Thyroid gland (tissue), 4 donors: ENCODE results near the gene AIF1L. TPM values are rescaled to one million over a fixed set of nuclear protein-coding genes. Genes with fewer than 3 reads are reported as not detected.

ENCODE experiments used
- DNase-seq, 2 donors: peaks; one replicate each; pipeline ENCODE4 v3.0.0-alpha.2; 2019
- H3K27ac ChIP-seq, 3 donors: fragments of 200-600 bp; sonication (generic); 1 replicate in 2 of 3; 2 replicates in 1 of 3; pipeline ENCODE4 v1.5.1; 2016 to 2019; ENCODE audit warnings: mild to moderate bottlenecking in 1 of 3, moderate library complexity in 1 of 3
- H3K27me3 ChIP-seq: fragments of 200-600 bp; sonication (generic); one replicate; pipeline ENCODE4 v1.5.1; 2019
- H3K36me3 ChIP-seq, 2 donors: fragments of 200-600 bp; sonication (generic); one replicate each; pipeline ENCODE4 v1.5.1; 2016 to 2019
- H3K4me1 ChIP-seq, 2 donors: fragments of 200-600 bp; sonication (generic); one replicate each; pipeline ENCODE4 v1.5.1; 2017 to 2019
- H3K4me3 ChIP-seq, 3 donors: fragments of 200-600 bp; sonication (generic); replicated peaks in 1 of 3; 1 replicate in 2 of 3; 2 replicates in 1 of 3; pipeline ENCODE4 v1.5.1; 2016; ENCODE audit warnings: mild to moderate bottlenecking in 1 of 3
- H3K9me3 ChIP-seq: fragments of 200-600 bp; sonication (generic); one replicate; pipeline ENCODE4 v1.5.1; 2017
- CTCF ChIP-seq, 6 experiments: fragments of 200-600 bp in 3 of 6; fragments of 450-650 bp in 3 of 6; sonication (generic) in 3 of 6; IDR thresholded peaks; one replicate each; pipeline ENCODE4 v1.5.1; 2016 to 2019; ENCODE audit warnings: antibody characterized with exemption in 6 of 6, mild to moderate bottlenecking in 2 of 6, inconsistent platforms in 1 of 6, moderate library complexity in 1 of 6
- POLR2A ChIP-seq, 2 donors: fragments of 450-650 bp; IDR thresholded peaks; one replicate each; pipeline ENCODE4 v1.6.1; 2017; ENCODE audit warnings: antibody characterized with exemption in 2 of 2, mild to moderate bottlenecking in 2 of 2, moderate library complexity in 1 of 2
- WGBS, 2 donors: methylation state at CpG; one replicate each; pipeline ENCODE4 v1.1.5; 2017; 5-methylcytosine and 5-hydroxymethylcytosine counted together
- intact Hi-C: fragments of 100-400 bp; cut with DNase I; formaldehyde crosslinking; loops from one replicate; pipeline ENCODE4 v1.15.1; 2023
- total RNA-seq, 4 donors: library from RNA; depleted of rRNA; stranded (reverse); fragments of >200 nt; gene quantifications; one replicate each; pipeline ENCODE4 v1.2.3, GENCODE V29; 2016

AIF1L gene
- total RNA-seq, 4 donors from 2014 or later: 43.0 to 114 (median 87.9) TPM

GRCh38 chr9:131120620-131121228, 24.4 kb downstream of the AIF1L start:
- H3K27me3 ChIP-seq: no peaks in the 10 kb centered on the region
- TF ChIP-seq CTCF (IDR thresholded peaks at IDR 0.05): no peak
- TF ChIP-seq POLR2A (IDR thresholded peaks at IDR 0.05): no peak
- H3K4me3 ChIP-seq: no peak overlapping the region
- H3K4me1 ChIP-seq: peaks cover 0 to 5% of the 10 kb centered on the region in 2 donors
- no peak for DNase-seq
- H3K36me3 ChIP-seq: peaks cover 13 to 17% of the 10 kb centered on the region in 2 donors
- no peaks in the 10 kb centered on the region for H3K9me3 ChIP-seq
- intact Hi-C loops: no loop called here
- no peak overlapping the region for H3K27ac ChIP-seq
- 89 to 97% methylated on average over 4 to 7 of the region's 7 CpGs for WGBS, 2 donors

- no peak overlapping the region for H3K27ac ChIP-seq
- H3K27me3 ChIP-seq: no peaks in the 10 kb centered on the region
- H3K9me3 ChIP-seq: no peaks in the 10 kb centered on the region
- peaks cover 13 to 17% of the 10 kb centered on the region in 2 donors for H3K36me3 ChIP-seq
- WGBS, 2 donors: 91 to 96% methylated on average over 2 of the region's 2 CpGs
- intact Hi-C loops: no loop called here
- H3K4me1 ChIP-seq: peaks cover 0 to 8% of the 10 kb centered on the region in 2 donors
- TF ChIP-seq CTCF (IDR thresholded peaks at IDR 0.05): no peak
- H3K4me3 ChIP-seq: no peak overlapping the region
- DNase-seq: no peak
Measured at GRCh38 chr9:131121346-131121745, 25.0 kb downstream of the AIF1L start.

GRCh38 chr9:131122158-131122557, 25.8 kb downstream of the AIF1L start:
- no peaks in the 10 kb centered on the region for H3K27me3 ChIP-seq
- peaks cover 13 to 17% of the 10 kb centered on the region in 2 donors for H3K36me3 ChIP-seq
- TF ChIP-seq CTCF (IDR thresholded peaks at IDR 0.05) (no peak), POLR2A (IDR thresholded peaks at IDR 0.05) (no peak)
- DNase-seq: peak in 1 of 2 donors; percentile 22
- intact Hi-C loops: no loop called here
- H3K27ac ChIP-seq: peak overlapping the region in 1 of 3 donors; percentile 18
- WGBS, 2 donors: 67 to 80% methylated on average over 2 of the region's 2 CpGs
- no peak overlapping the region for H3K4me3 ChIP-seq
- H3K9me3 ChIP-seq: no peaks in the 10 kb centered on the region
- peaks cover 0 to 12% of the 10 kb centered on the region in 2 donors for H3K4me1 ChIP-seq

- no peaks in the 10 kb centered on the region for H3K9me3 ChIP-seq
- peak overlapping the region; percentile 54 to 99 (median 62) for H3K4me3 ChIP-seq
- peak overlapping the region; percentile 69 to 83 (median 73) for H3K27ac ChIP-seq
- no peaks in the 10 kb centered on the region for H3K27me3 ChIP-seq
- DNase-seq: no peak
- no peak for TF ChIP-seq CTCF (IDR thresholded peaks at IDR 0.05)
- TF ChIP-seq POLR2A (IDR thresholded peaks at IDR 0.05): no peak
- peaks cover 0 to 12% of the 10 kb centered on the region in 2 donors for H3K4me1 ChIP-seq
- H3K36me3 ChIP-seq: peaks cover 30 to 36% of the 10 kb centered on the region in 2 donors
- intact Hi-C loops: loop anchor here (5.0 kb wide), 1 partner anchor 68 kb away; no protein-coding TSS in a partner anchor
- WGBS, 2 donors: 1 to 5% methylated on average over 7 of the region's 7 CpGs
Measured at GRCh38 chr9:131125038-131125287, 28.6 kb downstream of the AIF1L start.

GRCh38 chr9:131125288-131126058, 29.1 kb downstream of the AIF1L start, which contains the start of gene NUP214:
Gene NUP214 (plus strand): TSS chr9:131125586. CDS start chr9:131125705, 119 bp downstream.
- H3K4me1 ChIP-seq: peaks cover 0 to 12% of the 10 kb centered on the region in 2 donors
- H3K36me3 ChIP-seq: peaks cover 34 to 39% of the 10 kb centered on the region in 2 donors
- H3K4me3 ChIP-seq: peak within 1 kb of the TSS; percentile 62 to 99 (median 67)
- H3K27ac ChIP-seq: peak within 1 kb of the TSS; percentile 69 to 83 (median 73)
- no peaks in the 10 kb centered on the region for H3K9me3 ChIP-seq
- TF ChIP-seq CTCF (IDR thresholded peaks at IDR 0.05) (peak in 1 of 6 experiments; percentile 33), POLR2A (IDR thresholded peaks at IDR 0.05) (peak; percentile 67 to 88)
- WGBS, 2 donors: 0% methylated on average over 5 to 28 of the region's 61 CpGs
- H3K27me3 ChIP-seq: no peaks in the 10 kb centered on the region
- DNase-seq: peak; percentile 99
- intact Hi-C loops: loop anchor here (5.0 kb wide), 1 partner anchor 68 kb away; no protein-coding TSS in a partner anchor
